ENCODE data around the gene RMRP.
"Not testable (repeated sequence)": the region's sequence is repeated elsewhere in the genome, so short reads cannot be mapped to it uniquely, and the experiment has no call there.

DNA sequence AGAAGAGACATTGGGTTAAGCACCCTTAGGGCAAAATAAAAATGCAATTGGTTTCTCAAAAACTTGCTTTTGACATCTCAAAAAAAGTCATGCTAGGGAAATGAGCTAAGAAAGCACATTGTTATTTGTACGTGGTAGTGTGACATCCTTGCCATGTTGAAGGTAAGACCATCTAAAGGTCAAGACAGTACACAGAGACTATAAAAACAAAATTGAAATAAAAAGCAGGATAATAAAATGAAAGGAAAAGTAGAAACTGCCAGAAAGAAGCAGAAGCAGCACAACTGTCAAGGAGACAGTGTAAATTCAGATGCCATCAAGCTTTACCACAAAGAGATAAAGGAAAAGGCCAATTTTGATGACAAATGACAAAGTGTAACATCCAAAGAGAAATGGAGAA is 18.6 kb downstream of the RMRP start:
- TF ChIP-seq, protein P1, sequence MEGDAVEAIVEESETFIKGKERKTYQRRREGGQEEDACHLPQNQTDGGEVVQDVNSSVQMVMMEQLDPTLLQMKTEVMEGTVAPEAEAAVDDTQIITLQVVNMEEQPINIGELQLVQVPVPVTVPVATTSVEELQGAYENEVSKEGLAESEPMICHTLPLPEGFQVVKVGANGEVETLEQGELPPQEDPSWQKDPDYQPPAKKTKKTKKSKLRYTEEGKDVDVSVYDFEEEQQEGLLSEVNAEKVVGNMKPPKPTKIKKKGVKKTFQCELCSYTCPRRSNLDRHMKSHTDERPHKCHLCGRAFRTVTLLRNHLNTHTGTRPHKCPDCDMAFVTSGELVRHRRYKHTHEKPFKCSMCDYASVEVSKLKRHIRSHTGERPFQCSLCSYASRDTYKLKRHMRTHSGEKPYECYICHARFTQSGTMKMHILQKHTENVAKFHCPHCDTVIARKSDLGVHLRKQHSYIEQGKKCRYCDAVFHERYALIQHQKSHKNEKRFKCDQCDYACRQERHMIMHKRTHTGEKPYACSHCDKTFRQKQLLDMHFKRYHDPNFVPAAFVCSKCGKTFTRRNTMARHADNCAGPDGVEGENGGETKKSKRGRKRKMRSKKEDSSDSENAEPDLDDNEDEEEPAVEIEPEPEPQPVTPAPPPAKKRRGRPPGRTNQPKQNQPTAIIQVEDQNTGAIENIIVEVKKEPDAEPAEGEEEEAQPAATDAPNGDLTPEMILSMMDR (IDR thresholded peaks at IDR 0.05; ENCODE audit: low read depth, low read length), result not testable (repeated sequence)
- TF ChIP-seq EZH2phosphoT487 (IDR thresholded peaks at IDR 0.05; ENCODE audit: low read depth), result not testable (repeated sequence)

All from OCI-LY3 (cell line).